ENCODE data around the gene MINDY4B.
"Not testable (repeated sequence)": the region's sequence is repeated elsewhere in the genome, so short reads cannot be mapped to it uniquely, and the experiment has no call there.

The MINDY4B gene

GRCh38 chr3:150898046-150898754 is 7.0 kb downstream of the MINDY4B start:
- no peak for DNase-seq (ENCODE audit: low spot score)

- no peak for DNase-seq (ENCODE audit: low spot score)
Observed at GRCh38 chr3:150897592-150897991, 7.6 kb downstream of the MINDY4B start.

GRCh38 chr3:150890831-150891230 is 14.4 kb downstream of the MINDY4B start:
- no peak for DNase-seq (ENCODE audit: low spot score)

- no peak for DNase-seq (ENCODE audit: low spot score)
Observed at GRCh38 chr3:150890295-150890694, 14.9 kb downstream of the MINDY4B start.

GRCh38 chr3:150889106-150889505 is 16.1 kb downstream of the MINDY4B start:
- no peak for DNase-seq (ENCODE audit: low spot score)

GRCh38 chr3:150887031-150887430 is 18.2 kb downstream of the MINDY4B start:
- no peak for DNase-seq (ENCODE audit: low spot score)

- DNase-seq (ENCODE audit: low spot score) = no peak
Observed at GRCh38 chr3:150885535-150885934, 19.7 kb downstream of the MINDY4B start.

GRCh38 chr3:150878996-150879575 is 26.2 kb downstream of the MINDY4B start:
- DNase-seq (ENCODE audit: low spot score) = no peak

GRCh38 chr3:150878290-150878689 is 26.9 kb downstream of the MINDY4B start:
- DNase-seq (ENCODE audit: low spot score) = no peak

GRCh38 chr3:150877303-150877702 is 27.9 kb downstream of the MINDY4B start:
- DNase-seq (ENCODE audit: low spot score) = no peak

- DNase-seq (ENCODE audit: low spot score) = no peak
Observed at GRCh38 chr3:150876611-150877265, 28.5 kb downstream of the MINDY4B start.

- DNase-seq (ENCODE audit: low spot score) = no peak
Observed at GRCh38 chr3:150875548-150875947, 29.7 kb downstream of the MINDY4B start.

GRCh38 chr3:150874666-150875219 is 30.5 kb downstream of the MINDY4B start:
- no peak for DNase-seq (ENCODE audit: low spot score)

- DNase-seq (ENCODE audit: low spot score) = no peak
Observed at GRCh38 chr3:150871192-150871591, 34.0 kb downstream of the MINDY4B start.

- no peak for DNase-seq (ENCODE audit: low spot score)
Observed at GRCh38 chr3:150870406-150870805, 34.8 kb downstream of the MINDY4B start.

GRCh38 chr3:150868282-150868681 is 37.0 kb downstream of the MINDY4B start:
- DNase-seq (ENCODE audit: low spot score) = no peak

GRCh38 chr3:150867434-150867833 is 37.8 kb downstream of the MINDY4B start:
- no peak for DNase-seq (ENCODE audit: low spot score)

GRCh38 chr3:150863921-150864320 is 41.3 kb downstream of the MINDY4B start:
- not testable (repeated sequence) for DNase-seq (ENCODE audit: low spot score)

- no peak for DNase-seq (ENCODE audit: low spot score)
Observed at GRCh38 chr3:150861851-150862250, 43.4 kb downstream of the MINDY4B start.

GRCh38 chr3:150857936-150858335 is 47.3 kb downstream of the MINDY4B start:
- DNase-seq (ENCODE audit: low spot score) = not testable (repeated sequence)

- DNase-seq (ENCODE audit: low spot score) = no peak
Observed at GRCh38 chr3:150850191-150850590, 55.0 kb downstream of the MINDY4B start.

- no peak for DNase-seq (ENCODE audit: low spot score)
Observed at GRCh38 chr3:150848864-150849263, 56.4 kb downstream of the MINDY4B start.

GRCh38 chr3:150847433-150847832 is 57.8 kb downstream of the MINDY4B start:
- no peak for DNase-seq (ENCODE audit: low spot score)

All from CD4-positive, alpha-beta T cell treated with Interleukin-2 at 100 ng/mL for 4 hours (primary cell).